ENCODE measurements around the gene SPTBN1.

DNA sequence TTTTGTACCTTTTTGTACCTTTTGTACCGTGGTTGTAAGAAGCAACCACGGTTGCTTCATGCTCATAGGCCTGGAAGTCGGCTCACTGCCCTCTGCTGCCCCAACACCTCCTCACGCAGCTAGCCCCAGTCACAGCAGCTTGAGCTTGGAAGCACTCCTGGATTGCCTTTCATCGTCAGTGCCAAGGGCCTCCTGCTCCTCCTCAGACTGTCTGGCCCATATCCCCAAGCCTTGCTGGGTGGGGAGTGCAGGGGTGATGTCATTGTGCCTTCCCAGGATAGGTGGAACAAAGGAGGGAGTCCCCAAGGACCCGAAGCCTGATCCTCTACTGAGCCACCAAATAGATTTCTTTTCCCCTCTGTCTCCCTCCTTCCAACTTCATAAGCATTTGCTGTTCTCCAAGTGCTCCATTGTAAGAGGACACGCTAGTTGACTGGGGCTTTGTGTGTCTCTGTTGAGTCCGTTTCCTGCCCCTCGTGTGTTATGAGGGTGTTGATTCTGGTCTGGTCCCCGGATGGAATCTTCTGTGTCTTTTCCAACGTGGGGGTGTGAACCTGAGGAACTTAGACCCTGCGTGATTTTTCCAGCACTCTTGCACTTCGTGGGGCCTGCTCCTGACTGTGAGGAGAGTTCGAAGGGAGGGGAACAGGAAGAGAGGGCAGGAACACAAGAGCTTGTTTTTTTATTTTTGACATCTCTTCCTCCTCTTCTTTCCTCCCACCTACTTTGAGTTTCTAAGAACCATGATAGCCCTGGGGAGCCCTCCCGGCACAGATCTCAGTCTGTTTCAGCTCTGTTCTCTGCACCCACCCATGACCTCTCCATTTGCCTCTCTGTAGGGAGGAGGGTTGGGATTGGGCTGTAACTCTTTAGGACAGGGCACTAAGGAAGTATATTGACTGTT lies 140.1 kb downstream of the SPTBN1 start:
- TF ChIP-seq, protein P1, sequence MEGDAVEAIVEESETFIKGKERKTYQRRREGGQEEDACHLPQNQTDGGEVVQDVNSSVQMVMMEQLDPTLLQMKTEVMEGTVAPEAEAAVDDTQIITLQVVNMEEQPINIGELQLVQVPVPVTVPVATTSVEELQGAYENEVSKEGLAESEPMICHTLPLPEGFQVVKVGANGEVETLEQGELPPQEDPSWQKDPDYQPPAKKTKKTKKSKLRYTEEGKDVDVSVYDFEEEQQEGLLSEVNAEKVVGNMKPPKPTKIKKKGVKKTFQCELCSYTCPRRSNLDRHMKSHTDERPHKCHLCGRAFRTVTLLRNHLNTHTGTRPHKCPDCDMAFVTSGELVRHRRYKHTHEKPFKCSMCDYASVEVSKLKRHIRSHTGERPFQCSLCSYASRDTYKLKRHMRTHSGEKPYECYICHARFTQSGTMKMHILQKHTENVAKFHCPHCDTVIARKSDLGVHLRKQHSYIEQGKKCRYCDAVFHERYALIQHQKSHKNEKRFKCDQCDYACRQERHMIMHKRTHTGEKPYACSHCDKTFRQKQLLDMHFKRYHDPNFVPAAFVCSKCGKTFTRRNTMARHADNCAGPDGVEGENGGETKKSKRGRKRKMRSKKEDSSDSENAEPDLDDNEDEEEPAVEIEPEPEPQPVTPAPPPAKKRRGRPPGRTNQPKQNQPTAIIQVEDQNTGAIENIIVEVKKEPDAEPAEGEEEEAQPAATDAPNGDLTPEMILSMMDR (IDR thresholded peaks at IDR 0.05 in 2 of 3, conservative IDR thresholded peaks at IDR 0.05 in 1 of 3; ENCODE audit: insufficient read depth in 2 of 3, low read depth in 1 of 3, low read length in 3 of 3): no peak; a peak in 1 of 6 replicates
- TF ChIP-seq, protein P2, sequence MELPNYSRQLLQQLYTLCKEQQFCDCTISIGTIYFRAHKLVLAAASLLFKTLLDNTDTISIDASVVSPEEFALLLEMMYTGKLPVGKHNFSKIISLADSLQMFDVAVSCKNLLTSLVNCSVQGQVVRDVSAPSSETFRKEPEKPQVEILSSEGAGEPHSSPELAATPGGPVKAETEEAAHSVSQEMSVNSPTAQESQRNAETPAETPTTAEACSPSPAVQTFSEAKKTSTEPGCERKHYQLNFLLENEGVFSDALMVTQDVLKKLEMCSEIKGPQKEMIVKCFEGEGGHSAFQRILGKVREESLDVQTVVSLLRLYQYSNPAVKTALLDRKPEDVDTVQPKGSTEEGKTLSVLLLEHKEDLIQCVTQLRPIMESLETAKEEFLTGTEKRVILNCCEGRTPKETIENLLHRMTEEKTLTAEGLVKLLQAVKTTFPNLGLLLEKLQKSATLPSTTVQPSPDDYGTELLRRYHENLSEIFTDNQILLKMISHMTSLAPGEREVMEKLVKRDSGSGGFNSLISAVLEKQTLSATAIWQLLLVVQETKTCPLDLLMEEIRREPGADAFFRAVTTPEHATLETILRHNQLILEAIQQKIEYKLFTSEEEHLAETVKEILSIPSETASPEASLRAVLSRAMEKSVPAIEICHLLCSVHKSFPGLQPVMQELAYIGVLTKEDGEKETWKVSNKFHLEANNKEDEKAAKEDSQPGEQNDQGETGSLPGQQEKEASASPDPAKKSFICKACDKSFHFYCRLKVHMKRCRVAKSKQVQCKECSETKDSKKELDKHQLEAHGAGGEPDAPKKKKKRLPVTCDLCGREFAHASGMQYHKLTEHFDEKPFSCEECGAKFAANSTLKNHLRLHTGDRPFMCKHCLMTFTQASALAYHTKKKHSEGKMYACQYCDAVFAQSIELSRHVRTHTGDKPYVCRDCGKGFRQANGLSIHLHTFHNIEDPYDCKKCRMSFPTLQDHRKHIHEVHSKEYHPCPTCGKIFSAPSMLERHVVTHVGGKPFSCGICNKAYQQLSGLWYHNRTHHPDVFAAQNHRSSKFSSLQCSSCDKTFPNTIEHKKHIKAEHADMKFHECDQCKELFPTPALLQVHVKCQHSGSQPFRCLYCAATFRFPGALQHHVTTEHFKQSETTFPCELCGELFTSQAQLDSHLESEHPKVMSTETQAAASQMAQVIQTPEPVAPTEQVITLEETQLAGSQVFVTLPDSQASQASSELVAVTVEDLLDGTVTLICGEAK (IDR thresholded peaks at IDR 0.05): no peak
- TF ChIP-seq, protein P2 (CRISPR knock-in tag; IDR thresholded peaks at IDR 0.05): no peak
- TF ChIP-seq CREB1 (IDR thresholded peaks at IDR 0.05) (no peak), CREB1 (CRISPR knock-in tag; IDR thresholded peaks at IDR 0.05) (no peak), CBX3 (IDR thresholded peaks at IDR 0.05; ENCODE audit: borderline replicate concordance in 1 of 2, low read length in 2 of 2) (no peak)
- TF ChIP-seq, protein P3, sequence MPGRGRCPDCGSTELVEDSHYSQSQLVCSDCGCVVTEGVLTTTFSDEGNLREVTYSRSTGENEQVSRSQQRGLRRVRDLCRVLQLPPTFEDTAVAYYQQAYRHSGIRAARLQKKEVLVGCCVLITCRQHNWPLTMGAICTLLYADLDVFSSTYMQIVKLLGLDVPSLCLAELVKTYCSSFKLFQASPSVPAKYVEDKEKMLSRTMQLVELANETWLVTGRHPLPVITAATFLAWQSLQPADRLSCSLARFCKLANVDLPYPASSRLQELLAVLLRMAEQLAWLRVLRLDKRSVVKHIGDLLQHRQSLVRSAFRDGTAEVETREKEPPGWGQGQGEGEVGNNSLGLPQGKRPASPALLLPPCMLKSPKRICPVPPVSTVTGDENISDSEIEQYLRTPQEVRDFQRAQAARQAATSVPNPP (IDR thresholded peaks at IDR 0.05; ENCODE audit: borderline replicate concordance, insufficient read depth, insufficient read length): no peak

Measured in K562 (cell line).